Hepatocyte (in vitro differentiated cells): ENCODE results near the gene IL17RC. TPM values are rescaled to one million over a fixed set of nuclear protein-coding genes. Genes with fewer than 3 reads are reported as not detected.

Experiments used
- DNase-seq: peaks from one replicate; pipeline ENCODE4 v3.0.0-alpha.2; 2016; ENCODE audit warnings: low spot score
- H2AFZ ChIP-seq: fragments of 200-600 bp; sonication (generic); 2 replicates; pipeline ENCODE4 v1.6.0; 2016; ENCODE audit warnings: antibody characterized with exemption, mild to moderate bottlenecking
- H3K27ac ChIP-seq: fragments of 200-600 bp; sonication (generic); 2 replicates; pipeline ENCODE4 v1.5.1; 2016; ENCODE audit warnings: mild to moderate bottlenecking
- H3K27me3 ChIP-seq: fragments of 200-600 bp; sonication (generic); 2 replicates; pipeline ENCODE4 v1.6.1; 2016
- H3K36me3 ChIP-seq: fragments of 200-600 bp; sonication (generic); replicated peaks from 2 replicates; pipeline ENCODE4 v1.5.1; 2016; ENCODE audit warnings: low read depth; ENCODE audit not compliant: insufficient read depth
- H3K4me1 ChIP-seq: fragments of 200-600 bp; sonication (generic); 2 replicates; pipeline ENCODE4 v1.5.1; 2016; ENCODE audit warnings: mild to moderate bottlenecking, moderate library complexity; ENCODE audit not compliant: insufficient read depth
- H3K4me2 ChIP-seq: fragments of 200-600 bp; sonication (generic); 2 replicates; pipeline ENCODE4 v1.6.0; 2016
- H3K4me3 ChIP-seq: fragments of 200-600 bp; sonication (generic); 2 replicates; pipeline ENCODE4 v1.5.1; 2016; ENCODE audit warnings: mild to moderate bottlenecking
- H3K79me2 ChIP-seq: fragments of 200-600 bp; sonication (generic); 2 replicates; pipeline ENCODE4 v1.6.0; 2017; ENCODE audit warnings: mild to moderate bottlenecking
- H3K9me2 ChIP-seq: fragments of 200-600 bp; sonication (generic); replicated peaks from 2 replicates; pipeline ENCODE4 v1.6.0; 2017; ENCODE audit warnings: mild to moderate bottlenecking; ENCODE audit not compliant: insufficient read depth
- H3K9me3 ChIP-seq: fragments of 200-600 bp; sonication (generic); 2 replicates; pipeline ENCODE4 v1.5.1; 2016; ENCODE audit warnings: low read depth, mild to moderate bottlenecking
- H4K20me1 ChIP-seq: fragments of 200-600 bp; sonication (generic); 2 replicates; pipeline ENCODE4 v1.6.0; 2016; ENCODE audit warnings: mild to moderate bottlenecking; ENCODE audit not compliant: insufficient read depth, poor library complexity, severe bottlenecking
- EZH2 ChIP-seq: fragments of 200-600 bp; sonication (generic); IDR thresholded peaks from 2 replicates; pipeline ENCODE4 v1.6.1; 2016; ENCODE audit warnings: antibody characterized with exemption, mild to moderate bottlenecking, borderline replicate concordance
- EZH2phosphoT487 ChIP-seq: fragments of 200-600 bp; sonication (generic); IDR thresholded peaks from one replicate; pipeline ENCODE4 v1.6.1; 2018; ENCODE audit warnings: antibody characterized with exemption, mild to moderate bottlenecking, low read depth, moderate library complexity; ENCODE audit not compliant: unreplicated experiment, severe bottlenecking
- WGBS: methylation state at CpG from one replicate; pipeline ENCODE4 v1.1.6; 2016; ENCODE audit warnings: low lambda C conversion rate; ENCODE audit errors: missing lambda C conversion rate; 5-methylcytosine and 5-hydroxymethylcytosine counted together
- polyA plus RNA-seq: library from polyadenylated mRNA; unstranded; fragments of >200 nt; fragmentation: Nextera tagmentation; extraction: Ambion mirVana; gene quantifications from 2 replicates; pipeline ENCODE4 v1.2.1, GENCODE V29; 2016
- total RNA-seq: library from RNA; depleted of rRNA; stranded (reverse); fragments of >200 nt; gene quantifications from 2 replicates; pipeline ENCODE4 v1.2.3, GENCODE V29; 2014
- TF ChIP-seq, protein P1 (sequence below): fragments of 200-600 bp; sonication (generic); IDR thresholded peaks from 2 replicates; pipeline ENCODE4 v1.5.1; 2016; ENCODE audit warnings: antibody characterized with exemption, mild to moderate bottlenecking; ENCODE audit not compliant: poor library complexity

The IL17RC gene
- total and polyA plus RNA-seq, 2 experiments from 2014 or later, result 27.3 to 47.8 TPM

DNA sequence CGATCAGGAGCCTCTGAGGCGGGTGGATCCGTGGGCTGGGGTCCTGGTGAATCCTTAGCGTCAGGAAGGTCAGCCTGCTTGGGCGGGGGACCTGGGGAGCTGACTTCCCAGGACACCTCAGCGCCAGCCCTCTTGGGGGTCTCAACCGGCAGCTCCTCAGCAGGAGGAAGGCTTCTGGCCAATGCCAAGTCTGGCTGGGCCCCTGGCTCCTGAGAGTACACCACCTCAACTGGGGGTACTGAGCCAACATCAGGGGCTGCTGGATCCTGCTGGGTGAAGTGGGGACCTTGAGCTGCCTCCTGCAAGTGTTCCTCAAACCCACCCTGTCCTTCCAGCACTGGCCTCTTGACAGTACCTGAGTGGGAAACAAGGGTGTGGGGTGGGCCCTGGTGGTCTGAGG, 32.2 kb downstream of the IL17RC start:
- no peaks in the 10 kb centered on the region for H3K36me3 ChIP-seq
- H3K9me2 ChIP-seq, result no peaks in the 10 kb centered on the region
- H4K20me1 ChIP-seq, result no peaks in the 10 kb centered on the region
- H3K27ac ChIP-seq, result no peak overlapping the region
- no peak overlapping the region for H3K4me3 ChIP-seq
- WGBS, result 96% methylated on average over 7 of the region's 7 CpGs
- no peak overlapping the region for H2AFZ ChIP-seq
- H3K27me3 ChIP-seq, result no peaks in the 10 kb centered on the region
- TF ChIP-seq EZH2phosphoT487 (no peak), EZH2 (no peak)
- TF ChIP-seq, protein P1, sequence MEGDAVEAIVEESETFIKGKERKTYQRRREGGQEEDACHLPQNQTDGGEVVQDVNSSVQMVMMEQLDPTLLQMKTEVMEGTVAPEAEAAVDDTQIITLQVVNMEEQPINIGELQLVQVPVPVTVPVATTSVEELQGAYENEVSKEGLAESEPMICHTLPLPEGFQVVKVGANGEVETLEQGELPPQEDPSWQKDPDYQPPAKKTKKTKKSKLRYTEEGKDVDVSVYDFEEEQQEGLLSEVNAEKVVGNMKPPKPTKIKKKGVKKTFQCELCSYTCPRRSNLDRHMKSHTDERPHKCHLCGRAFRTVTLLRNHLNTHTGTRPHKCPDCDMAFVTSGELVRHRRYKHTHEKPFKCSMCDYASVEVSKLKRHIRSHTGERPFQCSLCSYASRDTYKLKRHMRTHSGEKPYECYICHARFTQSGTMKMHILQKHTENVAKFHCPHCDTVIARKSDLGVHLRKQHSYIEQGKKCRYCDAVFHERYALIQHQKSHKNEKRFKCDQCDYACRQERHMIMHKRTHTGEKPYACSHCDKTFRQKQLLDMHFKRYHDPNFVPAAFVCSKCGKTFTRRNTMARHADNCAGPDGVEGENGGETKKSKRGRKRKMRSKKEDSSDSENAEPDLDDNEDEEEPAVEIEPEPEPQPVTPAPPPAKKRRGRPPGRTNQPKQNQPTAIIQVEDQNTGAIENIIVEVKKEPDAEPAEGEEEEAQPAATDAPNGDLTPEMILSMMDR, result no peak
- no peak overlapping the region for H3K4me2 ChIP-seq
- H3K9me3 ChIP-seq, result no peaks in the 10 kb centered on the region
- no peak for DNase-seq
- no peaks in the 10 kb centered on the region for H3K79me2 ChIP-seq
- peaks cover 7% of the 10 kb centered on the region for H3K4me1 ChIP-seq

DNA sequence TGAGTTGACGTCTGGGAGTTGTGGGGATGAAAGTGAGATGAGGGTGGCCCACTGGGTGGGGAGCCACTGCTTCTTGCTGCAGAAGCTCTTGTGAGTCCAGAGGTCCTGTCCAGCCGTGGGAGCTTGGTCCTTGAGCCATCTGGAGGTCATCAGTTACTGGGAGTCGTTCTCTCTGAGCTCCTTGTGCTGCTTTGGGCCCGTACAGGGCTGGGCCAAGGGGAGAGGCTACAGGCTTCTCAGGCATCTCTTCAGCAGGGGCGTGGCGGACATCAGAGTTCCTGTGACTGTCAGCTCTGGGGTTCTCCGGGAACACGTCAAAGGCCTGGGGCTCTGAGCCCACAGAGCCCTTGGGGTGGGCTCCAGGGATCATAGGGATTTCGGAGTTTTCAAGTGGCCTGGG, 32.7 kb downstream of the IL17RC start:
- H3K79me2 ChIP-seq, result no peaks in the 10 kb centered on the region
- H3K9me2 ChIP-seq, result no peaks in the 10 kb centered on the region
- H3K4me1 ChIP-seq, result peaks cover 7% of the 10 kb centered on the region
- TF ChIP-seq EZH2phosphoT487 (no peak), EZH2 (no peak)
- TF ChIP-seq, protein P1, result no peak
- H3K36me3 ChIP-seq, result no peaks in the 10 kb centered on the region
- H3K27ac ChIP-seq, result no peak overlapping the region
- H3K27me3 ChIP-seq, result no peaks in the 10 kb centered on the region
- 86% methylated on average over 9 of the region's 9 CpGs for WGBS
- H3K4me3 ChIP-seq, result no peak overlapping the region
- no peak for DNase-seq
- no peak overlapping the region for H3K4me2 ChIP-seq
- no peaks in the 10 kb centered on the region for H3K9me3 ChIP-seq
- no peak overlapping the region for H2AFZ ChIP-seq
- H4K20me1 ChIP-seq, result no peaks in the 10 kb centered on the region

DNA sequence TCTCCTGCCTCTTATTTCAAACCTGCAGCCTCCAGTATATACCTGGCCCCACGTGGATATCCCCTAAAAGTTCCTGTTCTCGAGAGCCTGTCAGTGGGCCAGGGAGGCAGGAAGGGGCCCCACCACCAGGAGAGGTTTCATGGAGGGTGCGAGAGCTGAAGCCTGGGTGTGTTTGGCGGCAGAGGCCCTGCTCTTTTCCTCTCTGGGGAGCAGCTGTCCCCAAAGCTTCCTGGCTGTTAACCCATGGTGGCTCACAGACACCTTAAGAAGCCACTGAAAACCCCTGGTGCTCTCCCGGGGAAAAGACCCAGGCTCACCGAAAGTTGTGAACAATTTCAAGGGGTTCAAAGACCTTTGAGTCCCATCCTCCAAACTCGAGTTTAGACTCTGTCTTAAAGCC, 34.2 kb downstream of the IL17RC start:
- Histone ChIP-seq H3K4me2 (peak overlapping the region; percentile 96), H3K27ac (no peak overlapping the region), H4K20me1 (no peaks in the 10 kb centered on the region), H3K36me3 (no peaks in the 10 kb centered on the region), H3K9me2 (no peaks in the 10 kb centered on the region), H3K4me3 (no peak overlapping the region), H3K79me2 (no peaks in the 10 kb centered on the region), H3K4me1 (peaks cover 7% of the 10 kb centered on the region), H3K9me3 (no peaks in the 10 kb centered on the region), H2AFZ (no peak overlapping the region), H3K27me3 (no peaks in the 10 kb centered on the region)
- WGBS, result 62% methylated on average over 7 of the region's 7 CpGs
- no peak for TF ChIP-seq EZH2phosphoT487
- TF ChIP-seq, protein P1, result no peak
- TF ChIP-seq EZH2, result no peak
- no peak for DNase-seq

DNA sequence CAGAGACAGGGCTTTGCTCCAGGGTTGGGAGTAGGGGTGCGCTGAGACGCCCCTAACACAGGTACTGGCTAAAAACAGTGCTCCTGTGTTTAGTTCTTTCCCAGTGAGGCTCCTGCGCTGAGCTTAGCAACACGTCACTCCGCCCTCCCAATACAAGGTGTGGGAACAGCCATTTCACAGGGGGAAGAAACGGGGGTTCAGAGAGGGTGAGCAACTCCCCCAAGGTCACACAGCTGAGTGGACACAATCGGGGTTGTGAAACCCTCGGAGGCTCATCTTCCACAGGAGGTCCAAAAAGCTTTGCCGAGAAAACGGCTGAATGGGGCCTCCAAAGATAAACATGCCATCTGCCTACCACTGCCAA, 34.7 kb downstream of the IL17RC start:
- Histone ChIP-seq H3K27ac (no peak overlapping the region), H3K79me2 (no peaks in the 10 kb centered on the region), H3K4me2 (peak overlapping the region; percentile 96), H3K9me2 (no peaks in the 10 kb centered on the region), H3K4me1 (peaks cover 7% of the 10 kb centered on the region), H2AFZ (peak overlapping the region; percentile 50), H3K4me3 (peak overlapping the region; percentile 91), H3K9me3 (no peaks in the 10 kb centered on the region), H4K20me1 (no peaks in the 10 kb centered on the region), H3K27me3 (no peaks in the 10 kb centered on the region), H3K36me3 (no peaks in the 10 kb centered on the region)
- TF ChIP-seq EZH2phosphoT487 (no peak), EZH2 (no peak)
- TF ChIP-seq, protein P1, result no peak
- 43% methylated on average over 10 of the region's 10 CpGs for WGBS
- DNase-seq, result no peak
